Bronchial epithelial cell (primary cell): ENCODE data around the gene FURIN. TPM values are rescaled to one million over a fixed set of nuclear protein-coding genes. Genes with fewer than 3 reads are reported as not detected.

ENCODE experiments used
- DNase-seq: peaks from one replicate; pipeline ENCODE4 v3.0.0-alpha.2; 2010; ENCODE audit warnings: low read depth
- FAIRE-seq: peaks from 2 replicates; lab custom pipeline; 2011; peaks lifted over from hg19 to GRCh38; lab: Jason Lieb, UNC
- H3K27me3 ChIP-seq: 2 replicates; pipeline ENCODE4 v1.5.1; 2011; ENCODE audit warnings: low read length; ENCODE audit not compliant: control insufficient read depth, insufficient read depth
- H3K36me3 ChIP-seq: 2 replicates; pipeline ENCODE4 v1.5.1; 2011; ENCODE audit warnings: low read length; ENCODE audit not compliant: control insufficient read depth, insufficient read depth
- H3K4me3 ChIP-seq: 2 replicates; pipeline ENCODE4 v1.5.1; 2011; ENCODE audit warnings: mild to moderate bottlenecking, low read depth, low read length, control low read depth
- CTCF ChIP-seq: IDR thresholded peaks from 2 replicates; pipeline ENCODE4 v1.5.1; 2011; ENCODE audit warnings: mild to moderate bottlenecking, moderate library complexity, low read length, control low read depth, inconsistent platforms; ENCODE audit not compliant: insufficient read depth, severe bottlenecking
- total RNA-seq: library from RNA; depleted of rRNA; stranded (reverse); fragments of >200 nt; gene quantifications from 2 replicates; pipeline ENCODE4 v1.2.1, GENCODE V29; 2014

Gene FURIN
- total RNA-seq, 1 donor from 2014 or later: 32.1 TPM

- Histone ChIP-seq H3K36me3 (no peaks in the 10 kb centered on the region), H3K27me3 (no peaks in the 10 kb centered on the region), H3K4me3 (no peak overlapping the region)
- peak; percentile 57 for DNase-seq
- FAIRE-seq: no peak
- TF ChIP-seq CTCF: no peak
Measured at GRCh38 chr15:90836296-90836871, 32.0 kb upstream of the FURIN start.

GRCh38 chr15:90837094-90837493 lies 31.3 kb upstream of the FURIN start:
- DNase-seq (no peak), FAIRE-seq (no peak)
- Histone ChIP-seq H3K36me3 (no peaks in the 10 kb centered on the region), H3K4me3 (no peak overlapping the region), H3K27me3 (no peaks in the 10 kb centered on the region)
- no peak for TF ChIP-seq CTCF

GRCh38 chr15:90838139-90838538 lies 30.2 kb upstream of the FURIN start:
- Histone ChIP-seq H3K36me3 (no peaks in the 10 kb centered on the region), H3K4me3 (no peak overlapping the region), H3K27me3 (no peaks in the 10 kb centered on the region)
- DNase-seq (no peak), FAIRE-seq (no peak)
- TF ChIP-seq CTCF: no peak

- Histone ChIP-seq H3K27me3 (no peaks in the 10 kb centered on the region), H3K4me3 (no peak overlapping the region), H3K36me3 (no peaks in the 10 kb centered on the region)
- no peak for TF ChIP-seq CTCF
- FAIRE-seq (no peak), DNase-seq (no peak)
Measured at GRCh38 chr15:90838544-90838943, 29.8 kb upstream of the FURIN start.

- Histone ChIP-seq H3K27me3 (no peaks in the 10 kb centered on the region), H3K36me3 (no peaks in the 10 kb centered on the region), H3K4me3 (peak overlapping the region; percentile 3)
- peak; percentile 77 for DNase-seq
- TF ChIP-seq CTCF: no peak
- no peak for FAIRE-seq
Measured at GRCh38 chr15:90839187-90840071, 29.0 kb upstream of the FURIN start.
